Keratinocyte (primary cell): ENCODE data around the gene HYDIN.

Source experiments
- CTCF ChIP-seq, 3 experiments: IDR thresholded peaks in 1 of 3; conservative IDR thresholded peaks in 1 of 3; optimal IDR thresholded peaks in 1 of 3; 2 replicates in 2 of 3; 3 replicates in 1 of 3; pipeline versions ENCODE3 to v1.5.1; 2011; ENCODE audit warnings: low read length in 3 of 3, mild to moderate bottlenecking in 3 of 3, moderate library complexity in 2 of 3, control low read depth in 1 of 3, inconsistent platforms in 1 of 3; ENCODE audit not compliant: insufficient read depth in 2 of 3; ENCODE audit errors: extremely low read depth in 1 of 3
- EZH2 ChIP-seq: IDR thresholded peaks from one replicate; pipeline ENCODE4 v1.6.1; 2012; ENCODE audit warnings: inconsistent platforms, mild to moderate bottlenecking, low read length, moderate library complexity

GRCh38 chr16:70770291-70770625 lies 460.3 kb downstream of the HYDIN start:
- TF ChIP-seq CTCF (optimal IDR thresholded peaks at IDR 0.05 in 1 of 3, IDR thresholded peaks at IDR 0.05 in 1 of 3, conservative IDR thresholded peaks at IDR 0.05 in 1 of 3; ENCODE audit: extremely low read depth in 1 of 3, insufficient read depth in 2 of 3, low read length in 3 of 3) (no peak), EZH2 (no peak)
